Smooth muscle cell (in vitro differentiated cells): Measurements from ENCODE around the gene PCDHGA5. TPM values are rescaled to one million over a fixed set of nuclear protein-coding genes. Genes with fewer than 3 reads are reported as not detected.

ENCODE experiments used
- DNase-seq: peaks from one replicate; lab custom pipeline; 2025; ENCODE audit not compliant: unreplicated experiment; lab: John Stamatoyannopoulos, UW
- H2AFZ ChIP-seq: fragments of 200-600 bp; sonication (generic); 2 replicates; pipeline ENCODE4 v1.6.0; 2016; ENCODE audit warnings: antibody characterized with exemption, low read depth, mild to moderate bottlenecking
- H3F3A ChIP-seq: fragments of 200-600 bp; sonication (generic); 2 replicates; pipeline ENCODE4 v1.6.0; 2017; ENCODE audit warnings: antibody characterized with exemption, low read depth
- H3K27ac ChIP-seq: fragments of 200-600 bp; sonication (generic); 2 replicates; pipeline ENCODE4 v1.5.1; 2016; ENCODE audit warnings: low read depth, mild to moderate bottlenecking
- H3K27me3 ChIP-seq: fragments of 200-600 bp; sonication (generic); 2 replicates; pipeline ENCODE4 v1.6.1; 2016; ENCODE audit warnings: low read depth, mild to moderate bottlenecking
- H3K36me3 ChIP-seq: fragments of 200-600 bp; sonication (generic); 2 replicates; pipeline ENCODE4 v1.5.1; 2016; ENCODE audit warnings: low read depth
- H3K4me1 ChIP-seq: fragments of 200-600 bp; sonication (generic); 2 replicates; pipeline ENCODE4 v1.5.1; 2016; ENCODE audit warnings: low read depth
- H3K4me2 ChIP-seq: fragments of 200-600 bp; sonication (generic); 2 replicates; pipeline ENCODE4 v1.6.0; 2016; ENCODE audit warnings: mild to moderate bottlenecking
- H3K4me3 ChIP-seq: fragments of 200-600 bp; sonication (generic); 2 replicates; pipeline ENCODE4 v1.5.1; 2016; ENCODE audit warnings: mild to moderate bottlenecking
- H3K79me2 ChIP-seq: fragments of 200-600 bp; sonication (generic); 2 replicates; pipeline ENCODE4 v1.6.0; 2016; ENCODE audit warnings: low read depth, mild to moderate bottlenecking
- H3K9ac ChIP-seq: fragments of 200-600 bp; sonication (generic); 2 replicates; pipeline ENCODE4 v1.6.0; 2016; ENCODE audit warnings: low read depth
- H3K9me3 ChIP-seq: fragments of 200-600 bp; sonication (generic); replicated peaks from 2 replicates; pipeline ENCODE4 v1.5.1; 2016; ENCODE audit warnings: low read depth
- H4K20me1 ChIP-seq: fragments of 200-600 bp; sonication (generic); 2 replicates; pipeline ENCODE4 v1.6.0; 2016; ENCODE audit warnings: low read depth
- CTCF ChIP-seq: fragments of 200-600 bp; sonication (generic); IDR thresholded peaks from 2 replicates; pipeline ENCODE4 v1.5.1; 2017; ENCODE audit warnings: borderline replicate concordance, mild to moderate bottlenecking, antibody characterized with exemption; ENCODE audit not compliant: insufficient read depth, poor library complexity, severe bottlenecking
- WGBS: methylation state at CpG from one replicate; pipeline ENCODE4 v1.1.7; 2016; ENCODE audit warnings: low lambda C conversion rate; 5-methylcytosine and 5-hydroxymethylcytosine counted together
- polyA plus RNA-seq: library from polyadenylated mRNA; unstranded; fragments of >200 nt; fragmentation: Nextera tagmentation; extraction: Ambion mirVana; gene quantifications from 2 replicates; pipeline ENCODE4 v1.2.1, GENCODE V29; 2016
- total RNA-seq: library from RNA; depleted of rRNA; stranded (reverse); fragments of >200 nt; gene quantifications from 2 replicates; pipeline ENCODE4 v1.2.3, GENCODE V29; 2014

PCDHGA5 gene
- total and polyA plus RNA-seq, 2 experiments from 2014 or later, result 0.09 TPM; not detected in 1

GRCh38 chr5:141398608-141399007, 34.6 kb downstream of the PCDHGA5 start:
- Histone ChIP-seq H3K4me1 (no peaks in the 10 kb centered on the region), H3K4me3 (no peak overlapping the region), H3F3A (no peaks in the 10 kb centered on the region), H4K20me1 (no peaks in the 10 kb centered on the region), H3K27ac (no peak overlapping the region), H2AFZ (no peak overlapping the region), H3K79me2 (peaks cover 3% of the 10 kb centered on the region), H3K27me3 (no peaks in the 10 kb centered on the region), H3K9me3 (peaks cover 25% of the 10 kb centered on the region), H3K36me3 (peaks cover 4% of the 10 kb centered on the region), H3K9ac (no peak overlapping the region), H3K4me2 (no peak overlapping the region)
- DNase-seq, result no peak
- WGBS, result 96% methylated on average over 15 of the region's 15 CpGs
- TF ChIP-seq CTCF, result no peak

- H3K27ac ChIP-seq, result no peak overlapping the region
- H3K79me2 ChIP-seq, result peaks cover 3% of the 10 kb centered on the region
- H3F3A ChIP-seq, result no peaks in the 10 kb centered on the region
- H3K4me3 ChIP-seq, result no peak overlapping the region
- H2AFZ ChIP-seq, result no peak overlapping the region
- peaks cover 24% of the 10 kb centered on the region for H3K9me3 ChIP-seq
- no peak overlapping the region for H3K4me2 ChIP-seq
- WGBS, result 98% methylated on average over 54 of the region's 61 CpGs
- H4K20me1 ChIP-seq, result no peaks in the 10 kb centered on the region
- H3K4me1 ChIP-seq, result no peaks in the 10 kb centered on the region
- H3K27me3 ChIP-seq, result no peaks in the 10 kb centered on the region
- H3K9ac ChIP-seq, result no peak overlapping the region
- no peak for DNase-seq
- H3K36me3 ChIP-seq, result peaks cover 4% of the 10 kb centered on the region
- no peak for TF ChIP-seq CTCF
These were observed 35.7 kb downstream of the PCDHGA5 start for GRCh38 chr5:141399555-141400258.

- no peaks in the 10 kb centered on the region for H3K36me3 ChIP-seq
- no peak within 1 kb of the TSS for H3K4me3 ChIP-seq
- H3K27ac ChIP-seq, result no peak within 1 kb of the TSS
- no peaks in the 10 kb centered on the region for H3F3A ChIP-seq
- no peaks in the 10 kb centered on the region for H3K27me3 ChIP-seq
- H4K20me1 ChIP-seq, result no peaks in the 10 kb centered on the region
- peaks cover 20% of the 10 kb centered on the region for H3K9me3 ChIP-seq
- no peak for TF ChIP-seq CTCF
- DNase-seq, result no peak
- WGBS, result 96% methylated on average over 27 of the region's 27 CpGs
- H2AFZ ChIP-seq, result no peak within 1 kb of the TSS
- no peaks in the 10 kb centered on the region for H3K4me1 ChIP-seq
- H3K4me2 ChIP-seq, result no peak within 1 kb of the TSS
- no peaks in the 10 kb centered on the region for H3K79me2 ChIP-seq
- H3K9ac ChIP-seq, result no peak within 1 kb of the TSS
These were observed 38.7 kb downstream of the PCDHGA5 start, which contains the start of gene PCDHGA9 for GRCh38 chr5:141402553-141403243. Gene PCDHGA9, plus strand, starts transcription at chr5:141402778. Its CDS starts 175 bp downstream, at chr5:141402953.
